GM21367 (cell line): Measurements from ENCODE around the gene CDH7.

Source experiments
- ATAC-seq: cut with Tn5 transposase; IDR thresholded peaks from one replicate; pipeline ENCODE4 v1.9.1; 2021; ENCODE audit not compliant: unreplicated experiment

Gene CDH7

GRCh38 chr18:65768120-65768778, 17.4 kb downstream of the CDH7 start:
- ATAC-seq: no peak

- no peak for ATAC-seq
These were observed 18.8 kb downstream of the CDH7 start for GRCh38 chr18:65769652-65770051.

GRCh38 chr18:65786474-65786873, 35.7 kb downstream of the CDH7 start:
- ATAC-seq: no peak

GRCh38 chr18:65788373-65788772, 37.6 kb downstream of the CDH7 start:
- no peak for ATAC-seq

- ATAC-seq: no peak
These were observed 39.8 kb downstream of the CDH7 start for GRCh38 chr18:65790604-65791003.

- ATAC-seq: no peak
These were observed 40.9 kb downstream of the CDH7 start for GRCh38 chr18:65791719-65792118.

GRCh38 chr18:65792456-65793074, 41.8 kb downstream of the CDH7 start:
- no peak for ATAC-seq

- ATAC-seq: no peak
These were observed 57.9 kb downstream of the CDH7 start for GRCh38 chr18:65808759-65809158.

GRCh38 chr18:65811307-65811706, 60.5 kb downstream of the CDH7 start:
- no peak for ATAC-seq

- no peak for ATAC-seq
These were observed 64.7 kb downstream of the CDH7 start for GRCh38 chr18:65815506-65815905.

- ATAC-seq: no peak
These were observed 66.4 kb downstream of the CDH7 start for GRCh38 chr18:65817178-65817577.

- no peak for ATAC-seq
These were observed 71.1 kb downstream of the CDH7 start for GRCh38 chr18:65821911-65822310.

- ATAC-seq: no peak
These were observed 72.0 kb downstream of the CDH7 start for GRCh38 chr18:65822826-65823225.

GRCh38 chr18:65827444-65827843, 76.6 kb downstream of the CDH7 start:
- ATAC-seq: no peak

GRCh38 chr18:65835881-65836280, 85.1 kb downstream of the CDH7 start:
- ATAC-seq: no peak

- ATAC-seq: no peak
These were observed 95.3 kb downstream of the CDH7 start for GRCh38 chr18:65846107-65846506.

GRCh38 chr18:65852273-65852672, 101.5 kb downstream of the CDH7 start:
- no peak for ATAC-seq

- no peak for ATAC-seq
These were observed 108.3 kb downstream of the CDH7 start for GRCh38 chr18:65859075-65859474.

- ATAC-seq: no peak
These were observed 118.7 kb downstream of the CDH7 start for GRCh38 chr18:65869527-65869926.

GRCh38 chr18:65876310-65876709, 125.5 kb downstream of the CDH7 start:
- ATAC-seq: no peak

GRCh38 chr18:65897292-65897691, 146.5 kb downstream of the CDH7 start:
- no peak for ATAC-seq

- no peak for ATAC-seq
These were observed 150.7 kb downstream of the CDH7 start for GRCh38 chr18:65901522-65901921.

GRCh38 chr18:65906621-65907034, 155.8 kb downstream of the CDH7 start:
- no peak for ATAC-seq
